Measurements from ENCODE around the gene CAPN12. TPM values are rescaled to one million over a fixed set of nuclear protein-coding genes. Genes with fewer than 3 reads are reported as not detected.

The CAPN12 gene
- total RNA-seq, 2 donors from 2014 or later, result 2.3 to 6.0 TPM

- no peak for DNase-seq (ENCODE audit: low spot score)
- Histone ChIP-seq H3K27ac (peak overlapping the region; percentile 94 to 96), H3K4me3 (no peak overlapping the region), H3K36me3 (no peaks in the 10 kb centered on the region), H3K4me1 (replicated peaks) (peaks cover 34% of the 10 kb centered on the region), H3K9me3 (no peaks in the 10 kb centered on the region), H3K27me3 (replicated peaks; ENCODE audit: insufficient read depth) (no peaks in the 10 kb centered on the region)
- intact Hi-C loops (cut with DNase I), result no loop called here
- 9% methylated on average over 10 of the region's 10 CpGs for WGBS
- TF ChIP-seq CTCF (IDR thresholded peaks at IDR 0.05) (peak in 3 of 4 experiments; percentile 8 to 52 (median 45)), POLR2A (IDR thresholded peaks at IDR 0.05) (no peak), POLR2AphosphoS5 (IDR thresholded peaks at IDR 0.05) (no peak)
Measured at GRCh38 chr19:38685666-38686529, 58.4 kb downstream of the CAPN12 start.

- intact Hi-C loops (cut with DNase I), result no loop called here
- TF ChIP-seq POLR2A (IDR thresholded peaks at IDR 0.05) (no peak), CTCF (IDR thresholded peaks at IDR 0.05) (no peak), POLR2AphosphoS5 (IDR thresholded peaks at IDR 0.05) (no peak)
- 81% methylated on average over 15 of the region's 15 CpGs for WGBS
- Histone ChIP-seq H3K27ac (peak overlapping the region; percentile 94 to 96), H3K27me3 (replicated peaks; ENCODE audit: insufficient read depth) (no peaks in the 10 kb centered on the region), H3K4me1 (replicated peaks) (peaks cover 34% of the 10 kb centered on the region), H3K36me3 (no peaks in the 10 kb centered on the region), H3K9me3 (no peaks in the 10 kb centered on the region), H3K4me3 (no peak overlapping the region)
- no peak for DNase-seq (ENCODE audit: low spot score)
Measured at GRCh38 chr19:38684862-38685665, 59.2 kb downstream of the CAPN12 start.

- DNase-seq (ENCODE audit: low spot score), result peak; percentile 65
- intact Hi-C loops (cut with DNase I), result no loop called here
- 13% methylated on average over 7 of the region's 7 CpGs for WGBS
- Histone ChIP-seq H3K4me3 (no peak overlapping the region), H3K27me3 (replicated peaks; ENCODE audit: insufficient read depth) (no peaks in the 10 kb centered on the region), H3K27ac (peak overlapping the region; percentile 94 to 96), H3K4me1 (replicated peaks) (peaks cover 34% of the 10 kb centered on the region), H3K9me3 (no peaks in the 10 kb centered on the region), H3K36me3 (no peaks in the 10 kb centered on the region)
- TF ChIP-seq CTCF (IDR thresholded peaks at IDR 0.05) (no peak), POLR2A (IDR thresholded peaks at IDR 0.05) (no peak), POLR2AphosphoS5 (IDR thresholded peaks at IDR 0.05) (no peak)
Measured at GRCh38 chr19:38684078-38684861, 60.0 kb downstream of the CAPN12 start.

GRCh38 chr19:38683393-38684077 lies 60.7 kb downstream of the CAPN12 start:
- TF ChIP-seq CTCF (IDR thresholded peaks at IDR 0.05) (no peak), POLR2AphosphoS5 (IDR thresholded peaks at IDR 0.05) (peak; percentile 93), POLR2A (IDR thresholded peaks at IDR 0.05) (peak; percentile 32)
- DNase-seq (ENCODE audit: low spot score), result peak; percentile 92
- intact Hi-C loops (cut with DNase I), result no loop called here
- Histone ChIP-seq H3K27me3 (replicated peaks; ENCODE audit: insufficient read depth) (no peaks in the 10 kb centered on the region), H3K27ac (peak overlapping the region; percentile 94 to 96), H3K9me3 (no peaks in the 10 kb centered on the region), H3K36me3 (no peaks in the 10 kb centered on the region), H3K4me3 (no peak overlapping the region), H3K4me1 (replicated peaks) (peaks cover 34% of the 10 kb centered on the region)
- 27% methylated on average over 10 of the region's 10 CpGs for WGBS

Data from prostate gland (tissue), 2 donors.